ENCODE results near the gene APPL2. TPM values are rescaled to one million over a fixed set of nuclear protein-coding genes. Genes with fewer than 3 reads are reported as not detected.

APPL2 gene
- total RNA-seq, 4 donors from 2014 or later = 28.6 to 30.6 (median 30.3) TPM

DNA sequence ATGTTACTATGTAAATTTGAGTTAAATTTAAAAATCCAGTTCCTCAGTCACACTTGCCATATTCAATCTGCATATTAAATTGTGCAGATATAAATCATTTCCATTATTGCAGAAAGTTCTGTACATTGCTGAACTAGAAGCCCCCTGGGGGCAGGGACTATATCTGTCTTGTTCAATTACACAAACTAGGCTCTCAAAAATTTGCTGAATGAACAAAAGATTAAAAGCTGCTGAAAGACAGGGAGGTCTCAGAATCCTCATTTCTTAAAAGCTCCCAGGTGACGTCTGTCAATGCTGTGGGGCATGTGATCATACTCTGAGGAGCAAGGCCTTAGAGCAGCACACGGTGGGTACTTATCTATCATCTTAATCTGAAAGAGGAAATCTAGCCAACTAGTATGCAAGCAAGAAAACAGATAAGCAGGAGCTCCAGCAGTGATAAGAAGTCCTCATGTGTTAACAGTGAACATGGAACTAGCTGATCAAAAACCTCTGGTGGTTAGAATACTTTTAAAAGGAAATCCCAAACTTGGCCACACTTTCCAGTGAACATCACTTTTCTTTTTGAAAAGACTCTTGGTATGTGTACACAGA is 60.5 kb downstream of the APPL2 start:
- TF ChIP-seq POLR2A (IDR thresholded peaks at IDR 0.05) (no peak), CTCF (IDR thresholded peaks at IDR 0.05) (no peak)
- Histone ChIP-seq H3K9me3 (no peaks in the 10 kb centered on the region), H3K4me3 (replicated peaks in 1 of 3) (no peak overlapping the region), H3K27ac (no peak overlapping the region), H3K36me3 (peaks cover 0 to 7% of the 10 kb centered on the region in 2 donors), H3K27me3 (no peaks in the 10 kb centered on the region), H3K4me1 (no peaks in the 10 kb centered on the region)
- WGBS, 2 donors = 70 to 77% methylated on average over 2 of the region's 2 CpGs
- intact Hi-C loops (cut with DNase I) = no loop called here
- no peak for DNase-seq

- Histone ChIP-seq H3K27me3 (no peaks in the 10 kb centered on the region), H3K27ac (no peak overlapping the region), H3K4me1 (no peaks in the 10 kb centered on the region), H3K9me3 (no peaks in the 10 kb centered on the region), H3K36me3 (peaks cover 0 to 11% of the 10 kb centered on the region in 2 donors), H3K4me3 (replicated peaks in 1 of 3) (no peak overlapping the region)
- 88 to 93% methylated on average over 6 of the region's 6 CpGs for WGBS, 2 donors
- intact Hi-C loops (cut with DNase I) = no loop called here
- no peak for DNase-seq
- TF ChIP-seq CTCF (IDR thresholded peaks at IDR 0.05) (no peak), POLR2A (IDR thresholded peaks at IDR 0.05) (no peak)
These were observed 64.1 kb downstream of the APPL2 start for GRCh38 chr12:105171691-105172436.

GRCh38 chr12:105170139-105170538 is 65.8 kb downstream of the APPL2 start:
- peaks cover 7 to 20% of the 10 kb centered on the region in 2 donors for H3K36me3 ChIP-seq
- H3K27me3 ChIP-seq = no peaks in the 10 kb centered on the region
- no peak for DNase-seq
- 93% methylated on average over 3 of the region's 3 CpGs for WGBS, 2 donors
- TF ChIP-seq CTCF (IDR thresholded peaks at IDR 0.05) (no peak), POLR2A (IDR thresholded peaks at IDR 0.05) (no peak)
- H3K9me3 ChIP-seq = no peaks in the 10 kb centered on the region
- intact Hi-C loops (cut with DNase I) = no loop called here
- H3K4me1 ChIP-seq = no peaks in the 10 kb centered on the region
- H3K4me3 ChIP-seq (replicated peaks in 1 of 3) = no peak overlapping the region
- H3K27ac ChIP-seq = no peak overlapping the region

GRCh38 chr12:105168006-105168405 is 68.0 kb downstream of the APPL2 start:
- intact Hi-C loops (cut with DNase I) = no loop called here
- no peak for TF ChIP-seq CTCF (IDR thresholded peaks at IDR 0.05)
- TF ChIP-seq POLR2A (IDR thresholded peaks at IDR 0.05) = no peak

DNA sequence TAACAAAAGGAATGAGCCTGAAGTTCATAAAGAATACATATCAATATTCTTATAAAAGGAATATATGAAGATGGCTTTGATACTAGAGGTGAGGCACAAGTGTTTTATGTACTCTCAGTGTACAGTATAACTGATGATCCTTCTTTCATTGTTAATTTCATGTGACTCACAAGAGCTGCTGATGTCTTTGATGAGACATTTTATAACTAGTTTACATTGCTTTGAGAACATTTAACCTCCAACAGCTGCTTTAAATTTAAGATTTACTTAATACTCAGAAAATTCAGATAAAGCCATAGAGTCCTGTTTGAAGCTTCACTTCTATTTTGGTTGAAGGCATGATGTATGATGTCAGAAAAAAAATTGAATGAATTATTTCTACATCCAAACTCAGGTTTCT is 68.6 kb downstream of the APPL2 start:
- no peaks in the 10 kb centered on the region for H3K9me3 ChIP-seq
- peaks cover 17 to 21% of the 10 kb centered on the region in 2 donors for H3K36me3 ChIP-seq
- H3K4me1 ChIP-seq = peaks cover 0 to 5% of the 10 kb centered on the region in 2 donors
- H3K4me3 ChIP-seq (replicated peaks in 1 of 3) = no peak overlapping the region
- intact Hi-C loops (cut with DNase I) = no loop called here
- H3K27ac ChIP-seq = no peak overlapping the region
- DNase-seq = no peak
- H3K27me3 ChIP-seq = no peaks in the 10 kb centered on the region
- no peak for TF ChIP-seq CTCF (IDR thresholded peaks at IDR 0.05)
- no peak for TF ChIP-seq POLR2A (IDR thresholded peaks at IDR 0.05)

More at GRCh38 chr12:105168006-105168405, 68.0 kb downstream of the APPL2 start:
- Histone ChIP-seq H3K27ac (no peak overlapping the region), H3K4me3 (replicated peaks in 1 of 3) (no peak overlapping the region), H3K9me3 (no peaks in the 10 kb centered on the region), H3K27me3 (no peaks in the 10 kb centered on the region), H3K36me3 (peaks cover 17 to 21% of the 10 kb centered on the region in 2 donors), H3K4me1 (peaks cover 0 to 5% of the 10 kb centered on the region in 2 donors)
- no peak for DNase-seq

Data from thyroid gland (tissue), 4 donors.